Measurements from ENCODE around the gene OR3A1. TPM values are rescaled to one million over a fixed set of nuclear protein-coding genes. Genes with fewer than 3 reads are reported as not detected.
"Not testable (repeated sequence)": the region's sequence is repeated elsewhere in the genome, so short reads cannot be mapped to it uniquely, and the experiment has no call there.

The OR3A1 gene
- polyA plus RNA-seq, 1 experiment: not detected

- POLR2A ChIA-PET: no interaction called here
Observed at GRCh38 chr17:3271072-3271848, 26.9 kb downstream of the OR3A1 start.

GRCh38 chr17:3260600-3260999 is 37.6 kb downstream of the OR3A1 start:
- no peak for TF ChIP-seq CTCF (IDR thresholded peaks at IDR 0.05; ENCODE audit: low read depth, low read length)

More at GRCh38 chr17:3271072-3271848, 26.9 kb downstream of the OR3A1 start:
- no peaks in the 10 kb centered on the region for H3K27me3 ChIP-seq (ENCODE audit: control insufficient read depth, insufficient read depth, low read length)
- no peak for TF ChIP-seq CTCF (IDR thresholded peaks at IDR 0.05; ENCODE audit: low read depth, low read length)
- no peak overlapping the region for H3K4me3 ChIP-seq (ENCODE audit: low read depth, low read length)
- H3K9me3 ChIP-seq (ENCODE audit: control insufficient read depth, insufficient read depth, low read length): no peaks in the 10 kb centered on the region; the same call in 1 of the 2 replicates
- CTCF ChIA-PET: no interaction called here
- no peak for DNase-seq (ENCODE audit: low read depth, low spot score)
- H3K27ac ChIP-seq (ENCODE audit: low read depth, low read length): no peak overlapping the region

GRCh38 chr17:3260163-3260562 is 38.0 kb downstream of the OR3A1 start:
- CTCF ChIA-PET: no interaction called here
- POLR2A ChIA-PET: no interaction called here
- H3K27ac ChIP-seq (ENCODE audit: low read depth, low read length): no peak overlapping the region
- H3K9me3 ChIP-seq (ENCODE audit: control insufficient read depth, insufficient read depth, low read length): peaks cover 11% of the 10 kb centered on the region; the same call in 1 of the 2 replicates
- TF ChIP-seq CTCF (IDR thresholded peaks at IDR 0.05; ENCODE audit: low read depth, low read length): no peak
- H3K4me3 ChIP-seq (ENCODE audit: low read depth, low read length): no peak overlapping the region
- no peak for DNase-seq (ENCODE audit: low read depth, low spot score)
- H3K27me3 ChIP-seq (ENCODE audit: control insufficient read depth, insufficient read depth, low read length): no peaks in the 10 kb centered on the region

More at GRCh38 chr17:3260600-3260999, 37.6 kb downstream of the OR3A1 start:
- H3K9me3 ChIP-seq (ENCODE audit: control insufficient read depth, insufficient read depth, low read length): peaks cover 11% of the 10 kb centered on the region; the same call in 1 of the 2 replicates
- POLR2A ChIA-PET: no interaction called here
- no peak overlapping the region for H3K27ac ChIP-seq (ENCODE audit: low read depth, low read length)
- no peak for DNase-seq (ENCODE audit: low read depth, low spot score)
- CTCF ChIA-PET: no interaction called here
- H3K4me3 ChIP-seq (ENCODE audit: low read depth, low read length): no peak overlapping the region
- no peaks in the 10 kb centered on the region for H3K27me3 ChIP-seq (ENCODE audit: control insufficient read depth, insufficient read depth, low read length)

GRCh38 chr17:3256575-3256974 is 41.6 kb downstream of the OR3A1 start:
- CTCF ChIA-PET: no interaction called here
- DNase-seq (ENCODE audit: low read depth, low spot score): no peak
- Histone ChIP-seq H3K9me3 (ENCODE audit: control insufficient read depth, insufficient read depth, low read length) (peaks cover 9% of the 10 kb centered on the region; the same call in 1 of the 2 replicates), H3K27ac (ENCODE audit: low read depth, low read length) (no peak overlapping the region), H3K27me3 (ENCODE audit: control insufficient read depth, insufficient read depth, low read length) (no peaks in the 10 kb centered on the region), H3K4me3 (ENCODE audit: low read depth, low read length) (no peak overlapping the region)
- no peak for TF ChIP-seq CTCF (IDR thresholded peaks at IDR 0.05; ENCODE audit: low read depth, low read length)
- POLR2A ChIA-PET: no interaction called here

GRCh38 chr17:3249013-3249412 is 49.1 kb downstream of the OR3A1 start:
- CTCF ChIA-PET; H3K9me3 ChIP-seq (ENCODE audit: control insufficient read depth, insufficient read depth, low read length); POLR2A ChIA-PET; H3K27me3 ChIP-seq (ENCODE audit: control insufficient read depth, insufficient read depth, low read length); DNase-seq (ENCODE audit: low read depth, low spot score); H3K4me3 ChIP-seq (ENCODE audit: low read depth, low read length); H3K27ac ChIP-seq (ENCODE audit: low read depth, low read length): not testable (repeated sequence)

GRCh38 chr17:3244841-3245240 is 53.3 kb downstream of the OR3A1 start:
- CTCF ChIA-PET; DNase-seq (ENCODE audit: low read depth, low spot score); H3K9me3 ChIP-seq (ENCODE audit: control insufficient read depth, insufficient read depth, low read length); POLR2A ChIA-PET; H3K27me3 ChIP-seq (ENCODE audit: control insufficient read depth, insufficient read depth, low read length); H3K4me3 ChIP-seq (ENCODE audit: low read depth, low read length); H3K27ac ChIP-seq (ENCODE audit: low read depth, low read length): not testable (repeated sequence)

- H3K27me3 ChIP-seq (ENCODE audit: control insufficient read depth, insufficient read depth, low read length); H3K4me3 ChIP-seq (ENCODE audit: low read depth, low read length); CTCF ChIA-PET; H3K27ac ChIP-seq (ENCODE audit: low read depth, low read length); DNase-seq (ENCODE audit: low read depth, low spot score); H3K9me3 ChIP-seq (ENCODE audit: control insufficient read depth, insufficient read depth, low read length); POLR2A ChIA-PET: not testable (repeated sequence)
Observed at GRCh38 chr17:3241044-3241443, 57.1 kb downstream of the OR3A1 start.

All from AG04450 (cell line).